WTC11 (cell line): ENCODE results near the gene PDE4A. TPM values are rescaled to one million over a fixed set of nuclear protein-coding genes. Genes with fewer than 3 reads are reported as not detected.
A peak's percentile ranks its signal among the peaks of the same experiment; 100 is the strongest.

Experiments used
- AR ChIP-seq: fragments of 250-450 bp; sonication (Bioruptor Pico); IDR thresholded peaks from 2 replicates; pipeline ENCODE4 v1.9.0; 2021; ENCODE audit warnings: mild to moderate bottlenecking
- CDX4 ChIP-seq: fragments of 250-450 bp; sonication (Bioruptor Pico); IDR thresholded peaks from 2 replicates; pipeline ENCODE4 v1.9.0; 2021; ENCODE audit warnings: moderate library complexity, mild to moderate bottlenecking, inconsistent platforms, borderline replicate concordance
- E2F4 ChIP-seq: sonication (generic); formaldehyde crosslinking; IDR thresholded peaks from 2 replicates; pipeline ENCODE4 v1.8.1; 2022; ENCODE audit warnings: low read depth, mild to moderate bottlenecking, moderate library complexity, missing genetic modification reagents, borderline replicate concordance
- E2F5 ChIP-seq: sonication (generic); formaldehyde crosslinking; IDR thresholded peaks from 2 replicates; pipeline ENCODE4 v1.8.1; 2022; ENCODE audit warnings: mild to moderate bottlenecking, moderate library complexity, missing genetic modification reagents
- ELF4 ChIP-seq: sonication (generic); formaldehyde crosslinking; IDR thresholded peaks from 2 replicates; pipeline ENCODE4 v1.8.1; 2022; ENCODE audit warnings: low read depth, mild to moderate bottlenecking, moderate library complexity, missing genetic modification reagents
- EMX1 ChIP-seq: fragments of 250-450 bp; sonication (Bioruptor Pico); IDR thresholded peaks from 2 replicates; pipeline ENCODE4 v1.8.0; 2021; ENCODE audit warnings: mild to moderate bottlenecking
- ETV6 ChIP-seq: sonication (generic); formaldehyde crosslinking; IDR thresholded peaks from 2 replicates; pipeline ENCODE4 v1.8.1; 2022; ENCODE audit warnings: mild to moderate bottlenecking, missing genetic modification reagents
- FOXK1 ChIP-seq: sonication (generic); formaldehyde crosslinking; IDR thresholded peaks from 2 replicates; pipeline ENCODE4 v1.8.0; 2022; ENCODE audit warnings: mild to moderate bottlenecking, moderate library complexity, missing genetic modification reagents
- FOXP1 ChIP-seq: sonication (generic); formaldehyde crosslinking; IDR thresholded peaks from 2 replicates; pipeline ENCODE4 v1.8.0; 2022; ENCODE audit warnings: missing genetic modification reagents, mild to moderate bottlenecking, moderate library complexity, borderline replicate concordance
- KAT7 ChIP-seq: sonication (generic); formaldehyde crosslinking; IDR thresholded peaks from 2 replicates; pipeline ENCODE4 v1.8.1; 2023; ENCODE audit warnings: missing genetic modification reagents, mild to moderate bottlenecking, borderline replicate concordance
- MAX ChIP-seq: sonication (generic); formaldehyde crosslinking; IDR thresholded peaks from 2 replicates; pipeline ENCODE4 v1.8.0; 2022; ENCODE audit warnings: mild to moderate bottlenecking, missing genetic modification reagents
- MYBL2 ChIP-seq: sonication (generic); formaldehyde crosslinking; IDR thresholded peaks from 2 replicates; pipeline ENCODE4 v1.8.1; 2023; ENCODE audit warnings: mild to moderate bottlenecking, moderate library complexity, missing genetic modification reagents
- NFE2L1 ChIP-seq: sonication (generic); formaldehyde crosslinking; IDR thresholded peaks from 2 replicates; pipeline ENCODE4 v1.8.1; 2023; ENCODE audit warnings: missing genetic modification reagents
- NR1H2 ChIP-seq: sonication (generic); formaldehyde crosslinking; IDR thresholded peaks from 2 replicates; pipeline ENCODE4 v1.9.0; 2021; ENCODE audit warnings: mild to moderate bottlenecking, moderate library complexity, missing genetic modification reagents
- PREB ChIP-seq: sonication (generic); formaldehyde crosslinking; IDR thresholded peaks from 2 replicates; pipeline ENCODE4 v1.8.1; 2022; ENCODE audit warnings: mild to moderate bottlenecking, missing genetic modification reagents, moderate library complexity, borderline replicate concordance
- SP1 ChIP-seq: sonication (generic); formaldehyde crosslinking; conservative IDR thresholded peaks from 2 replicates; pipeline ENCODE4 v1.8.1; 2022; ENCODE audit warnings: missing genetic modification reagents
- TCF7 ChIP-seq: sonication (generic); formaldehyde crosslinking; IDR thresholded peaks from 2 replicates; pipeline ENCODE4 v1.8.0; 2022; ENCODE audit warnings: mild to moderate bottlenecking, low read depth, missing genetic modification reagents, moderate library complexity
- ZNF121 ChIP-seq: sonication (generic); formaldehyde crosslinking; IDR thresholded peaks from 2 replicates; pipeline ENCODE4 v1.8.0; 2023; ENCODE audit warnings: missing genetic modification reagents
- ZNF317 ChIP-seq: sonication (generic); formaldehyde crosslinking; IDR thresholded peaks from 2 replicates; pipeline ENCODE4 v1.8.1; 2023; ENCODE audit warnings: low read depth, mild to moderate bottlenecking, moderate library complexity, missing genetic modification reagents, borderline replicate concordance
- ZNF396 ChIP-seq: fragments of 250-450 bp; sonication (Bioruptor Pico); IDR thresholded peaks from 2 replicates; pipeline ENCODE4 v1.8.0; 2021; ENCODE audit warnings: mild to moderate bottlenecking, moderate library complexity, borderline replicate concordance
- ZNF512 ChIP-seq: sonication (generic); formaldehyde crosslinking; IDR thresholded peaks from 2 replicates; pipeline ENCODE4 v1.8.1; 2022; ENCODE audit warnings: missing genetic modification reagents, borderline replicate concordance
- total RNA-seq: library from RNA; stranded (reverse); gene quantifications from 3 replicates; pipeline ENCODE4 v1.2.3, GENCODE V29; 2021

PDE4A gene
- total RNA-seq, 1 experiment from 2014 or later, result 5.9 TPM

- TF ChIP-seq E2F4, result 0 out of 2 replicates have a peak, but pooled peaks have one; percentile 56
- no peak for TF ChIP-seq PREB (CRISPR knock-in tag)
- peak; percentile 99 for TF ChIP-seq NFE2L1
- peak; percentile 84 for TF ChIP-seq SP1 (CRISPR knock-in tag)
- no peak for TF ChIP-seq CDX4 (CRISPR knock-in tag)
- TF ChIP-seq EMX1 (CRISPR knock-in tag), result no peak
- TF ChIP-seq MYBL2, result peak; percentile 68; the same call in 1 of the 2 replicates
- TF ChIP-seq NR1H2 (CRISPR knock-in tag), result 0 out of 2 replicates have a peak, but pooled peaks have one; percentile 22
- peak; percentile 78 for TF ChIP-seq FOXK1 (CRISPR knock-in tag)
- 0 out of 2 replicates have a peak, but pooled peaks have one; percentile 83 for TF ChIP-seq KAT7 (CRISPR knock-in tag)
- 0 out of 2 replicates have a peak, but pooled peaks have one; percentile 4 for TF ChIP-seq ZNF121 (CRISPR knock-in tag)
- peak; percentile 41; the same call in 1 of the 2 replicates for TF ChIP-seq ETV6 (CRISPR knock-in tag)
- peak; percentile 14; the same call in 1 of the 2 replicates for TF ChIP-seq TCF7 (CRISPR knock-in tag)
- peak; percentile 5; the same call in 1 of the 2 replicates for TF ChIP-seq ZNF317 (CRISPR knock-in tag)
- TF ChIP-seq ELF4 (CRISPR knock-in tag), result 0 out of 2 replicates have a peak, but pooled peaks have one; percentile 87
- TF ChIP-seq ZNF512, result 0 out of 2 replicates have a peak, but pooled peaks have one; percentile 4
- peak; percentile 57 for TF ChIP-seq FOXP1
- no peak for TF ChIP-seq ZNF396
- no peak for TF ChIP-seq AR
- peak; percentile 64 for TF ChIP-seq E2F5 (CRISPR knock-in tag)
- TF ChIP-seq MAX (CRISPR knock-in tag), result peak; percentile 59; the same call in 1 of the 2 replicates
- TF ChIP-seq, all 79 proteins: peak for 22
These were observed 82.2 kb downstream of the PDE4A start (continued) for GRCh38 chr19:10502524-10503001.
